ENCODE data around the gene EPB41L5.
"Not testable (repeated sequence)": the region's sequence is repeated elsewhere in the genome, so short reads cannot be mapped to it uniquely, and the experiment has no call there.

Gene EPB41L5

GRCh38 chr2:120128216-120128615, 115.3 kb downstream of the EPB41L5 start:
- TF ChIP-seq CTCF (IDR thresholded peaks at IDR 0.05; ENCODE audit: insufficient read depth, low read length, missing control alignments) = no peak
- ChIA-PET CTCF (interaction anchor here (1.1 to 1.7 kb wide), 3 partner anchors 18 to 425 kb away, joined by 3 to 6 read pairs (median 3); no protein-coding TSS in a partner anchor), POLR2A (no interaction called here)
- no peak overlapping the region for H3K4me3 ChIP-seq (ENCODE audit: low read depth, low read length)
- no peak for DNase-seq (ENCODE audit: low read depth, low spot score)

GRCh38 chr2:120132190-120132589, 119.3 kb downstream of the EPB41L5 start:
- POLR2A ChIA-PET = interaction anchor here (0.6 kb wide), 1 partner anchor 162 kb away, joined by 3 read pairs; no protein-coding TSS in a partner anchor
- CTCF ChIA-PET = interaction anchor here (0.7 to 2.6 kb wide), 6 partner anchors 9 to 378 kb away, joined by 3 to 16 read pairs (median 6); no protein-coding TSS in a partner anchor
- TF ChIP-seq CTCF (IDR thresholded peaks at IDR 0.05; ENCODE audit: insufficient read depth, low read length, missing control alignments) = no peak
- peak; percentile 19 for DNase-seq (ENCODE audit: low read depth, low spot score)
- H3K4me3 ChIP-seq (ENCODE audit: low read depth, low read length) = no peak overlapping the region

DNA sequence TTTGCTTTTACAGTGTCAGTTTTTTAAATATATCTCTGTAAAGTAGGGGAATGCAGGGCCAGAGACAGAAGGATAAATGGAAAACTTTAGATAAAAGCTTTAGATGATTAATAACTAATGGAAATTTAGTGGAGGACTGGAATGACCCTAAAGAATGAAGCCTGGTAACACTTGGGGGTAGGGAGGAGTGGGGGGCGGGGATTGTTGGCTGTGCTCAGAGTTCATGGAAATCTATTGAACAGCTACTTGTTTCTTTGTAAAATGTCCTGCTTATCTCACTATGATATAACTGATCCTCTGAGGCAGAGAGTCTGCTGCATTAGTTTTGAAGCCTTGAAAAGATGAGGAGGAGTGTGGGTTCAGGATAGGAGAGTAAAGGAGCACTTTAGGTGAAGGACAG, 119.8 kb downstream of the EPB41L5 start:
- ChIA-PET POLR2A (interaction anchor here (0.6 kb wide), 1 partner anchor 163 kb away, joined by 3 read pairs; no protein-coding TSS in a partner anchor), CTCF (interaction anchor here (1.3 to 2.6 kb wide), 4 partner anchors 37 to 379 kb away, joined by 3 to 16 read pairs (median 7); no protein-coding TSS in a partner anchor)
- no peak for TF ChIP-seq CTCF (IDR thresholded peaks at IDR 0.05; ENCODE audit: insufficient read depth, low read length, missing control alignments)
- DNase-seq (ENCODE audit: low read depth, low spot score) = no peak
- H3K4me3 ChIP-seq (ENCODE audit: low read depth, low read length) = no peak overlapping the region

- POLR2A ChIA-PET = interaction anchor here (0.6 kb wide), 1 partner anchor 29 kb away, joined by 3 read pairs; no protein-coding TSS in a partner anchor
- CTCF ChIA-PET = interaction anchor here (0.9 to 2.6 kb wide), 4 partner anchors 25 to 179 kb away, joined by 4 to 16 read pairs (median 6); no protein-coding TSS in a partner anchor
- no peak overlapping the region for H3K4me3 ChIP-seq (ENCODE audit: low read depth, low read length)
- no peak for TF ChIP-seq CTCF (IDR thresholded peaks at IDR 0.05; ENCODE audit: insufficient read depth, low read length, missing control alignments)
- no peak for DNase-seq (ENCODE audit: low read depth, low spot score)
These were observed 120.8 kb downstream of the EPB41L5 start for GRCh38 chr2:120133572-120134244.

DNA sequence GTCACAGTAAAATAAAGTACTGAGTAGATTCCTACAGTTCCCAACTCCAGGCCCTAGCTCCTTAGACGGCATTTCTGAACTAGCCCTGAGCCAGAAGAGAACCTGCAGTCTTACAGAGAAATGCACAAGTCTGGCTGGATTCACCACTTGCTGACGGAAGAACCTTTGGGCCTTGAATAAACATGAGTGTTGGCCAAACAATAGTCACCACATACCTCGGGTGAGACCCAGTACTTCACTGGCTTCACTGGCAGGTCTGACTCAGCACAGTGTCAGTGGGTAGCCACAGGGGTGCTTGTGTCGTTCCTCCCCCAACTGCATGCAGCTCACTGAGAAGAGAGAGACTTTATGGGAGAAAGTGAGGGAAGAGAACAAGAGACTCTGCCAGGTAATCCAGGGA, 121.4 kb downstream of the EPB41L5 start:
- ChIA-PET CTCF (interaction anchor here (0.9 to 1.7 kb wide), 2 partner anchors 26 to 41 kb away, joined by 4 to 5 read pairs; no protein-coding TSS in a partner anchor), POLR2A (no interaction called here)
- TF ChIP-seq CTCF (IDR thresholded peaks at IDR 0.05; ENCODE audit: insufficient read depth, low read length, missing control alignments) = no peak
- peak; percentile 71 for DNase-seq (ENCODE audit: low read depth, low spot score)
- no peak overlapping the region for H3K4me3 ChIP-seq (ENCODE audit: low read depth, low read length)

DNA sequence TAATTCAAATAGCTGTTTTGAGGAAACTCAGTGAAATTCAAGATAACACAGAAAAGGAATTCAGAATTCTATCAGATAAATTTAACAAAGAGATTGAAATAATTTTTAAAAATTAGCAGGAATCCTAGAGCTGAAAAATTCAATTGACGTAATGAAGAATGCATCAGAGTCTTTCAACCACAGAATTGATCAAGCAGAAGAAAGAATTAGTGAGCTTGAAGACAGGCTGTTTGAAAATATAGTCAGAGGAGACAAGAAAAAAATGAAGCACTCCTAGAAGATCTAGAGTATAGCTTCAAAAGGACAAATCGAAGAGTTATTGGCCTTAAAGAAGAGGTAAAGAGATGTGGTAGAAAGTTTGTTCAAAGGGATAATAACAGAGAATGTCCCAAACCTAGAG, 122.1 kb downstream of the EPB41L5 start:
- CTCF ChIA-PET = interaction anchor here (1.7 kb wide), 1 partner anchor 26 kb away, joined by 4 read pairs; no protein-coding TSS in a partner anchor
- H3K4me3 ChIP-seq (ENCODE audit: low read depth, low read length); DNase-seq (ENCODE audit: low read depth, low spot score); POLR2A ChIA-PET: not testable (repeated sequence)
